ENCODE results near the gene CACNA1G. TPM values are rescaled to one million over a fixed set of nuclear protein-coding genes. Genes with fewer than 3 reads are reported as not detected.
A peak's percentile ranks its signal among the peaks of the same experiment; 100 is the strongest.

CACNA1G gene
- total and polyA plus RNA-seq, 10 donors, result 0.02 to 1.3 (median 0.09) TPM; not detected in 1

- Histone ChIP-seq H3K4me3 (no peak overlapping the region), H3K27ac (no peak overlapping the region), H3K36me3 (no peaks in the 10 kb centered on the region), H3K9me3 (no peaks in the 10 kb centered on the region), H3K27me3 (replicated peaks in 1 of 7) (peaks cover 0 to 100% (median 41%) of the 10 kb centered on the region in 7 donors), H3K4me1 (peaks cover 0 to 61% (median 33%) of the 10 kb centered on the region in 6 donors)
- TF ChIP-seq CTCF (IDR thresholded peaks at IDR 0.05 in 8 of 11, conservative IDR thresholded peaks at IDR 0.05 in 3 of 11) (peak; percentile 64 to 87 (median 82)), POLR2A (IDR thresholded peaks at IDR 0.05) (no peak), POLR2AphosphoS5 (IDR thresholded peaks at IDR 0.05) (peak in 2 of 3 donors; percentile 26 to 34)
- intact Hi-C loops (cut with DNase I; ENCODE audit: low total_unique reads), result no loop called here
- 36 to 57% (median 51%) methylated on average over 3 to 7 of the region's 7 CpGs for WGBS, 5 donors
- peak; percentile 81 for DNase-seq
Observed at GRCh38 chr17:50630524-50631194, 70.1 kb downstream of the CACNA1G start.

GRCh38 chr17:50631195-50631907 lies 70.8 kb downstream of the CACNA1G start:
- intact Hi-C loops (cut with DNase I; ENCODE audit: low total_unique reads), result no loop called here
- TF ChIP-seq POLR2AphosphoS5 (IDR thresholded peaks at IDR 0.05) (no peak), CTCF (IDR thresholded peaks at IDR 0.05 in 8 of 11, conservative IDR thresholded peaks at IDR 0.05 in 3 of 11) (no peak), POLR2A (IDR thresholded peaks at IDR 0.05) (no peak)
- Histone ChIP-seq H3K36me3 (no peaks in the 10 kb centered on the region), H3K27ac (no peak overlapping the region), H3K9me3 (no peaks in the 10 kb centered on the region), H3K4me1 (peaks cover 0 to 61% (median 32%) of the 10 kb centered on the region in 6 donors), H3K4me3 (no peak overlapping the region), H3K27me3 (replicated peaks in 1 of 7) (peaks cover 0 to 100% (median 39%) of the 10 kb centered on the region in 7 donors)
- DNase-seq, result no peak
- 52 to 65% (median 54%) methylated on average over 9 to 11 of the region's 11 CpGs for WGBS, 5 donors

GRCh38 chr17:50631908-50632571 lies 71.5 kb downstream of the CACNA1G start:
- Histone ChIP-seq H3K36me3 (no peaks in the 10 kb centered on the region), H3K9me3 (no peaks in the 10 kb centered on the region), H3K4me3 (no peak overlapping the region), H3K4me1 (peaks cover 0 to 66% (median 33%) of the 10 kb centered on the region in 6 donors), H3K27me3 (replicated peaks in 1 of 7) (peaks cover 0 to 100% (median 33%) of the 10 kb centered on the region in 7 donors), H3K27ac (no peak overlapping the region)
- WGBS, 5 donors, result 85 to 89% (median 86%) methylated on average over 9 of the region's 9 CpGs
- no peak for DNase-seq
- intact Hi-C loops (cut with DNase I; ENCODE audit: low total_unique reads), result no loop called here
- TF ChIP-seq POLR2AphosphoS5 (IDR thresholded peaks at IDR 0.05), result no peak
- no peak for TF ChIP-seq POLR2A (IDR thresholded peaks at IDR 0.05)
- no peak for TF ChIP-seq CTCF (IDR thresholded peaks at IDR 0.05 in 8 of 11, conservative IDR thresholded peaks at IDR 0.05 in 3 of 11)

All from spleen (tissue), 11 donors.